Measurements from ENCODE around the gene SOX21. TPM values are rescaled to one million over a fixed set of nuclear protein-coding genes. Genes with fewer than 3 reads are reported as not detected.

The SOX21 gene
- total and polyA plus RNA-seq, 2 of the 8 experiments (the other 6 are each of a cell fraction or from before 2014, with no cell fraction given): 3.9 TPM

DNA sequence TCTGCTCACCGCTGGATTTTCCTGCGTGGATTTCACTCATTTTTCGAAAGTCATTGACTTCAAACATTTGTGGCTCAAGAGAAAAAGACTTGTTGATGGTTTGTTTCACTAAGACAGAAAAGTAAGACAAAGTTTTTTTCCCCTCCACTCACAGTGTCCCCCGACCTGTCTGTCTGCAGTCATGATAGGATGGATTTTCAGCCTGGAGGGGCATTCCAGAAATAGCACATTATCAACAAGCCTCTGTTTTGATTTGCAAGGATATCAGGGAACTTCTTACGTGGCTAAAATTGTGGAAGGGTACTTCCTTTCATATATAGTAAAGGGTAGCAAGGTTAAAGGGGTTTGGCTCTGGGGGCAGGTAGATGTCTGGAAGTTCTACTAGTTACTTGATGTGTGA, 11.8 kb downstream of the SOX21 start:
- Histone ChIP-seq H3K4ac (replicated peaks; ENCODE audit: insufficient read length, low read depth, low read length) (no peak overlapping the region), H2AFZ (ENCODE audit: low read length) (no peak overlapping the region), H3K79me2 (ENCODE audit: control insufficient read depth in 1 of 2, insufficient read depth in 2 of 2, low read length in 2 of 2) (no peaks in the 10 kb centered on the region), H3K9ac (replicated peaks in 1 of 4; ENCODE audit: extremely low read depth in 1 of 4, low read depth in 3 of 4, low read length in 3 of 4) (no peak overlapping the region), H3K56ac (replicated peaks; ENCODE audit: insufficient read length, low read depth, low read length) (no peak overlapping the region), H3K23ac (ENCODE audit: insufficient read length) (no peak overlapping the region), H3K79me1 (ENCODE audit: low read depth, low read length) (no peaks in the 10 kb centered on the region), H3K14ac (ENCODE audit: insufficient read length) (no peak overlapping the region), H2BK12ac (ENCODE audit: low read depth, low read length) (no peak overlapping the region), H3K36me3 (ENCODE audit: control insufficient read depth in 2 of 4, insufficient read depth in 4 of 4, low read length in 3 of 4) (no peaks in the 10 kb centered on the region), H3K18ac (ENCODE audit: extremely low read depth, low read length) (no peak overlapping the region), H2BK15ac (ENCODE audit: low read length) (no peak overlapping the region), H4K5ac (ENCODE audit: insufficient read length, low read depth, low read length) (no peak overlapping the region), H3K4me3 (ENCODE audit: extremely low read depth in 1 of 4, insufficient read depth in 2 of 4, low read depth in 3 of 4, low read length in 4 of 4) (no peak overlapping the region), H2BK20ac (ENCODE audit: low read length) (no peak overlapping the region), H3K9me3 (ENCODE audit: insufficient read depth in 2 of 2, low read depth in 1 of 2, low read length in 1 of 2) (no peaks in the 10 kb centered on the region), H2AK5ac (ENCODE audit: low read depth, low read length) (no peak overlapping the region), H3K27me3 (replicated peaks in 1 of 4; ENCODE audit: control insufficient read depth in 3 of 4, extremely low read depth in 1 of 4, insufficient read depth in 3 of 4, low read length in 3 of 4) (peaks cover 46 to 61% (median 57%) of the 10 kb centered on the region in 4 experiments), H2BK120ac (replicated peaks; ENCODE audit: low read depth, low read length) (no peak overlapping the region), H4K20me1 (replicated peaks in 1 of 2; ENCODE audit: control insufficient read depth in 1 of 2, insufficient read depth in 2 of 2, low read length in 2 of 2) (no peaks in the 10 kb centered on the region), H3K4me1 (replicated peaks in 1 of 4; ENCODE audit: control insufficient read depth in 3 of 4, insufficient read depth in 4 of 4, low read length in 3 of 4) (peaks cover 0 to 24% (median 15%) of the 10 kb centered on the region in 4 experiments; a peak in 6 of 7 replicates), H4K91ac (replicated peaks; ENCODE audit: insufficient read length, low read length) (no peak overlapping the region), H4K8ac (ENCODE audit: extremely low read depth, insufficient read depth, low read length) (no peak overlapping the region), H3K23me2 (ENCODE audit: low read depth, low read length) (peaks cover 14% of the 10 kb centered on the region), H3K4me2 (ENCODE audit: insufficient read depth in 1 of 2, low read depth in 2 of 2, low read length in 2 of 2) (no peak overlapping the region), H3K27ac (ENCODE audit: low read depth, low read length) (no peak overlapping the region), H2BK5ac (ENCODE audit: low read depth, low read length) (no peak overlapping the region)
- DNase-seq (ENCODE audit: low read depth in 1 of 2, low spot score in 2 of 2) (no peak), FAIRE-seq (no peak)
- POLR2A ChIA-PET (ENCODE audit: partially characterized antibody): interaction anchor here (0.6 to 0.9 kb wide), 3 partner anchors 10 to 354 kb away, joined by 3 to 4 read pairs (median 3); no protein-coding TSS in a partner anchor
- 82% methylated on average over 5 of the region's 5 CpGs; no CpG with 5 or more reads in 1 of the 2 experiments for WGBS, 2 experiments (ENCODE audit: extremely low coverage in 1 of 2, insufficient coverage in 1 of 2, insufficient read length in 1 of 2, insufficient replicate concordance in 2 of 2, low coverage in 1 of 2, low lambda C conversion rate in 2 of 2, missing lambda C conversion rate in 1 of 2)
- CTCF ChIA-PET (ENCODE audit: partially characterized antibody): interaction anchor here (0.9 to 1.8 kb wide), 4 partner anchors 25 to 40 kb away, joined by 4 to 15 read pairs (median 8); no protein-coding TSS in a partner anchor
- TF ChIP-seq KDM4A (IDR thresholded peaks at IDR 0.05; ENCODE audit: low read depth, low read length, severe bottlenecking): no peak
- no peak for TF ChIP-seq NANOG (IDR thresholded peaks at IDR 0.05; ENCODE audit: insufficient read depth, low read depth, low read length, poor library complexity, severe bottlenecking)
- TF ChIP-seq SP2 (IDR thresholded peaks at IDR 0.05; ENCODE audit: low read length): no peak
- TF ChIP-seq KDM5A (IDR thresholded peaks at IDR 0.05; ENCODE audit: low read length): no peak
- TF ChIP-seq SUZ12 (IDR thresholded peaks at IDR 0.05; ENCODE audit: low read length): no peak
- no peak for TF ChIP-seq CBX8 (IDR thresholded peaks at IDR 0.05; ENCODE audit: borderline replicate concordance, low read depth, low read length)
- TF ChIP-seq RBBP5 (IDR thresholded peaks at IDR 0.05; ENCODE audit: borderline replicate concordance, low read depth, low read length): no peak
- TF ChIP-seq, protein P1, sequence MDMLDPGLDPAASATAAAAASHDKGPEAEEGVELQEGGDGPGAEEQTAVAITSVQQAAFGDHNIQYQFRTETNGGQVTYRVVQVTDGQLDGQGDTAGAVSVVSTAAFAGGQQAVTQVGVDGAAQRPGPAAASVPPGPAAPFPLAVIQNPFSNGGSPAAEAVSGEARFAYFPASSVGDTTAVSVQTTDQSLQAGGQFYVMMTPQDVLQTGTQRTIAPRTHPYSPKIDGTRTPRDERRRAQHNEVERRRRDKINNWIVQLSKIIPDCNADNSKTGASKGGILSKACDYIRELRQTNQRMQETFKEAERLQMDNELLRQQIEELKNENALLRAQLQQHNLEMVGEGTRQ (IDR thresholded peaks at IDR 0.05; ENCODE audit: low read length): no peak
- TF ChIP-seq, protein P2, sequence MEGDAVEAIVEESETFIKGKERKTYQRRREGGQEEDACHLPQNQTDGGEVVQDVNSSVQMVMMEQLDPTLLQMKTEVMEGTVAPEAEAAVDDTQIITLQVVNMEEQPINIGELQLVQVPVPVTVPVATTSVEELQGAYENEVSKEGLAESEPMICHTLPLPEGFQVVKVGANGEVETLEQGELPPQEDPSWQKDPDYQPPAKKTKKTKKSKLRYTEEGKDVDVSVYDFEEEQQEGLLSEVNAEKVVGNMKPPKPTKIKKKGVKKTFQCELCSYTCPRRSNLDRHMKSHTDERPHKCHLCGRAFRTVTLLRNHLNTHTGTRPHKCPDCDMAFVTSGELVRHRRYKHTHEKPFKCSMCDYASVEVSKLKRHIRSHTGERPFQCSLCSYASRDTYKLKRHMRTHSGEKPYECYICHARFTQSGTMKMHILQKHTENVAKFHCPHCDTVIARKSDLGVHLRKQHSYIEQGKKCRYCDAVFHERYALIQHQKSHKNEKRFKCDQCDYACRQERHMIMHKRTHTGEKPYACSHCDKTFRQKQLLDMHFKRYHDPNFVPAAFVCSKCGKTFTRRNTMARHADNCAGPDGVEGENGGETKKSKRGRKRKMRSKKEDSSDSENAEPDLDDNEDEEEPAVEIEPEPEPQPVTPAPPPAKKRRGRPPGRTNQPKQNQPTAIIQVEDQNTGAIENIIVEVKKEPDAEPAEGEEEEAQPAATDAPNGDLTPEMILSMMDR (IDR thresholded peaks at IDR 0.05; ENCODE audit: control extremely low read depth in 1 of 3, insufficient read depth in 1 of 3, low read depth in 1 of 3, low read length in 3 of 3): no peak
